Measurements from ENCODE around the gene RNASE11.

RNASE11 gene

DNA sequence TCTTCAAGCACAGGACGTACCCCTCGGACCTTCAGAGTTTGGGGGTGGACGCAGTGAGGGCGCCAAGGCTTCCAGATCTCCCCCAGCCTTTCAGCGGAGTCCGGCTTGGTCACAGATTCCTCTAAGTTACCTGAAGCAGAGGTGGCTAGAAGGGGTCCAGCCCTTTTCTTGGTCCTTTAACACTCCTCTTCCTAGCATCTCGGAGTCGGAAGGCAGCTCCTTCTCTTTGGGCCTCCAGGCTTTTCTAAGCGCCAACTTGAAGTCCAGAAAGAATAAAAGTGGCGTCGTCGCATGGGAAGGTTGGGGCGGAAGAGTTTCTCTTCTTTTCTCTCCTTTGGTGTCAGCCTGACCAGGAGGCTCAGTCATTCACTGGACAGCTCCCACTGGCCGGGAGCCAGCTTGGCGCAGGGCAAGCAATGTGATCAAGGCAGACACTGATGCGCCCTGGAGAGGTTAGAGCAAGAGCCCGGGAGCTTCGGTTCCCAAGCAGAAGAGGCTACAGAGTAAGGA lies 44.1 kb upstream of the RNASE11 start:
- Histone ChIP-seq H3K9me3 (ENCODE audit: low read length) (no peaks in the 10 kb centered on the region), H4K20me1 (ENCODE audit: insufficient read depth, low read length) (no peaks in the 10 kb centered on the region), H3K79me2 (ENCODE audit: insufficient read depth, low read length) (no peaks in the 10 kb centered on the region), H3K4me1 (ENCODE audit: insufficient read depth, low read length, severe bottlenecking) (peaks cover 36% of the 10 kb centered on the region), H3K4me2 (ENCODE audit: low read length) (peak overlapping the region; percentile 78), H3K4me3 (ENCODE audit: low read depth, low read length, poor library complexity, severe bottlenecking) (peak overlapping the region; percentile 60), H3K36me3 (ENCODE audit: insufficient read depth, low read length) (no peaks in the 10 kb centered on the region), H3K27me3 (ENCODE audit: insufficient read depth, low read length) (no peaks in the 10 kb centered on the region), H3K9ac (ENCODE audit: low read length) (no peak overlapping the region), H3F3A (ENCODE audit: insufficient read depth, low read length) (no peaks in the 10 kb centered on the region), H3K27ac (ENCODE audit: low read depth, low read length, poor library complexity, severe bottlenecking) (no peak overlapping the region), H3K9me2 (ENCODE audit: low read depth, low read length) (no peaks in the 10 kb centered on the region), H2AFZ (ENCODE audit: low read length) (no peak overlapping the region)
- TF ChIP-seq, protein P1, sequence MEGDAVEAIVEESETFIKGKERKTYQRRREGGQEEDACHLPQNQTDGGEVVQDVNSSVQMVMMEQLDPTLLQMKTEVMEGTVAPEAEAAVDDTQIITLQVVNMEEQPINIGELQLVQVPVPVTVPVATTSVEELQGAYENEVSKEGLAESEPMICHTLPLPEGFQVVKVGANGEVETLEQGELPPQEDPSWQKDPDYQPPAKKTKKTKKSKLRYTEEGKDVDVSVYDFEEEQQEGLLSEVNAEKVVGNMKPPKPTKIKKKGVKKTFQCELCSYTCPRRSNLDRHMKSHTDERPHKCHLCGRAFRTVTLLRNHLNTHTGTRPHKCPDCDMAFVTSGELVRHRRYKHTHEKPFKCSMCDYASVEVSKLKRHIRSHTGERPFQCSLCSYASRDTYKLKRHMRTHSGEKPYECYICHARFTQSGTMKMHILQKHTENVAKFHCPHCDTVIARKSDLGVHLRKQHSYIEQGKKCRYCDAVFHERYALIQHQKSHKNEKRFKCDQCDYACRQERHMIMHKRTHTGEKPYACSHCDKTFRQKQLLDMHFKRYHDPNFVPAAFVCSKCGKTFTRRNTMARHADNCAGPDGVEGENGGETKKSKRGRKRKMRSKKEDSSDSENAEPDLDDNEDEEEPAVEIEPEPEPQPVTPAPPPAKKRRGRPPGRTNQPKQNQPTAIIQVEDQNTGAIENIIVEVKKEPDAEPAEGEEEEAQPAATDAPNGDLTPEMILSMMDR (IDR thresholded peaks at IDR 0.05; ENCODE audit: low read length) = no peak
- TF ChIP-seq EZH2 (IDR thresholded peaks at IDR 0.05; ENCODE audit: borderline replicate concordance, low read length) = no peak

DNA sequence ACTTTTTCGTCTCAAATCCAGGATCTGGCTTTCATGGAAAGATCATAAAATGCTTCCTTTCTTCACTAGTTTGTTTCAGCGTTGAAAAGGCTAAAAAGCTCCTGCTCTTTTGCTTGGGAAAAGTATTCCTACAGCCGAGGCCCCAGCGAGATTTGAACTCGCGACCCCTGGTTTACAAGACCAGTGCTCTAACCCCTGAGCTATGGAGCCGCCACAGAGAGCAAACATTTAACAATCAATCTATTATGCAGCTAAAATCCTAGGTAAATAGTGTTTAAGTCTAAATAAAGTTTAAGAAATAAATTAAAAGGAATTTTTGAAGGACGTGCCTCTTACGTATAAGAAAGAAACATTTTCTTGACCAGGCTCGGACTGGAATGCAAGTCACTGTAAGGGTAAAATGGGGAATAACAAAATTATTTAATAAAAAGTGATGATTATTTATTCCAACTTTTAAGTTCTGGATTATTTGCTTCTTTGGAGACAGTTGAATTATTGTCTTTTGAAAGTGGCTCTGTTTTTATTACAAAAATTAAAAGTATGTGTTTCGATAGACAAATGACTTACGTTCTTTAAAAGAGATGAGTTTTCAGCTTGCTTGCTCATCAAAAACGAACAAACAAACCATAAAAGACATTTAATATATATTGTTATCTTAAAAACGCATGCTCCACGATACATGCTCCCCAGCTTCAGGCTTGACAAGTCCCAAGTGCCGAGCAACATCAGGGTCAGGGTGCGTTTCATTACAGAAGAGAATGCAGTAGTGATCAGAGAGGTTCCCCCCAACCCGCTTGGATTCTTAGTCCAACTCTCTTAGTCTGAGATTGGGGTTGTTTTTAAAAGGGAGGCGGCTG lies 43.5 kb upstream of the RNASE11 start:
- H3K27ac ChIP-seq (ENCODE audit: low read depth, low read length, poor library complexity, severe bottlenecking) = no peak overlapping the region
- H2AFZ ChIP-seq (ENCODE audit: low read length) = no peak overlapping the region
- 0 out of 2 replicates have a peak, but pooled peaks cover 4% of the 10 kb centered on the region for H3K27me3 ChIP-seq (ENCODE audit: insufficient read depth, low read length)
- no peaks in the 10 kb centered on the region for H3K36me3 ChIP-seq (ENCODE audit: insufficient read depth, low read length)
- H3K9me2 ChIP-seq (ENCODE audit: low read depth, low read length) = no peaks in the 10 kb centered on the region
- no peaks in the 10 kb centered on the region for H3K79me2 ChIP-seq (ENCODE audit: insufficient read depth, low read length)
- H4K20me1 ChIP-seq (ENCODE audit: insufficient read depth, low read length) = no peaks in the 10 kb centered on the region
- H3K4me1 ChIP-seq (ENCODE audit: insufficient read depth, low read length, severe bottlenecking) = peaks cover 42% of the 10 kb centered on the region
- H3K4me2 ChIP-seq (ENCODE audit: low read length) = peak overlapping the region; percentile 78
- no peak for TF ChIP-seq EZH2 (IDR thresholded peaks at IDR 0.05; ENCODE audit: borderline replicate concordance, low read length)
- TF ChIP-seq, protein P1 (IDR thresholded peaks at IDR 0.05; ENCODE audit: low read length) = no peak
- H3K9ac ChIP-seq (ENCODE audit: low read length) = peak overlapping the region; percentile 8; the same call in 1 of the 2 replicates
- H3K4me3 ChIP-seq (ENCODE audit: low read depth, low read length, poor library complexity, severe bottlenecking) = peak overlapping the region; percentile 60
- no peaks in the 10 kb centered on the region for H3K9me3 ChIP-seq (ENCODE audit: low read length)
- no peaks in the 10 kb centered on the region for H3F3A ChIP-seq (ENCODE audit: insufficient read depth, low read length)

DNA sequence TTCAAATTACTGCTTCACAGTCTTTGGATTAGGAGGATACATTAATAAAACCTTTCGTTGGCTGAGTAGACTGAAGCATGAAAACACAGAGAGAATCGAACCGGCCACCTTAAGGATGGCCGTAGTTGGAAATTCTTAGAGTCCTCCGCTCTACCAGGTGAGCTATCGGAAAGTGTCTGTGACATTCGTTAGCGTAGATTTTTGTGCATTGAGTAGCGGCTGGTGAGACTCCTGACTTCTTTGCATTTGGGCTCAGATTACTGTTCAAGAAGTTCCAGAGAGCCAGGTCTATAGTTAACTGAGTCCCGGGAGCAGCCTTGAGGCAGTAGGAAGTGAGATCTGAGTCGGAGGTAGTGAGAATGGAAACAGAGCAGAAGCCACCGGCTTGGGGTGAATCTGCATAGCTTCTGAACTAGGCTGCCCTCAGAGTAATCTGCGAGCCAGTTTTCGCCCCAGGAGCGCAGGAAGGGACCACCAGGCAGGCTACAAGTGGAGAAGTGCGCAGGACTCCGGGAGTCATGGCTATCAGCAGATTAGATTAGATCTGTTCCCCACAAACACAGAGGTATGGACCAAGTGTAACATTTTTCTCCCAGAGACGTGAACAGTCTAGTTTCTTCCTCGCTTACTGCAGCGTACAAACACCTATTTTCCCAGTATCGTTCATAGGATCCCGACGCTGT lies 42.7 kb upstream of the RNASE11 start:
- peak overlapping the region; percentile 78 for H3K4me2 ChIP-seq (ENCODE audit: low read length)
- H3F3A ChIP-seq (ENCODE audit: insufficient read depth, low read length) = no peaks in the 10 kb centered on the region
- H3K4me3 ChIP-seq (ENCODE audit: low read depth, low read length, poor library complexity, severe bottlenecking) = peak overlapping the region; percentile 60
- H3K27ac ChIP-seq (ENCODE audit: low read depth, low read length, poor library complexity, severe bottlenecking) = no peak overlapping the region
- no peaks in the 10 kb centered on the region for H3K9me3 ChIP-seq (ENCODE audit: low read length)
- 0 out of 2 replicates have a peak, but pooled peaks cover 8% of the 10 kb centered on the region for H3K27me3 ChIP-seq (ENCODE audit: insufficient read depth, low read length)
- H3K9ac ChIP-seq (ENCODE audit: low read length) = peak overlapping the region; percentile 8; the same call in 1 of the 2 replicates
- no peaks in the 10 kb centered on the region for H3K36me3 ChIP-seq (ENCODE audit: insufficient read depth, low read length)
- H2AFZ ChIP-seq (ENCODE audit: low read length) = no peak overlapping the region
- no peaks in the 10 kb centered on the region for H3K79me2 ChIP-seq (ENCODE audit: insufficient read depth, low read length)
- no peak for TF ChIP-seq EZH2 (IDR thresholded peaks at IDR 0.05; ENCODE audit: borderline replicate concordance, low read length)
- TF ChIP-seq, protein P1 (IDR thresholded peaks at IDR 0.05; ENCODE audit: low read length) = no peak
- H4K20me1 ChIP-seq (ENCODE audit: insufficient read depth, low read length) = no peaks in the 10 kb centered on the region
- peaks cover 50% of the 10 kb centered on the region for H3K4me1 ChIP-seq (ENCODE audit: insufficient read depth, low read length, severe bottlenecking)
- no peaks in the 10 kb centered on the region for H3K9me2 ChIP-seq (ENCODE audit: low read depth, low read length)
